Measurements from ENCODE around the gene ACOD1. TPM values are rescaled to one million over a fixed set of nuclear protein-coding genes. Genes with fewer than 3 reads are reported as not detected.
"Not testable (repeated sequence)": the region's sequence is repeated elsewhere in the genome, so short reads cannot be mapped to it uniquely, and the experiment has no call there.

Gene ACOD1
- total RNA-seq (2014; rRNA removed; shearing (Covaris generic)), result not detected in 2 replicates

- Histone ChIP-seq H3K4me1 (replicated peaks) (no peaks in the 10 kb centered on the region), H3K9me3 (replicated peaks) (no peaks in the 10 kb centered on the region), H3K27ac (no peak within 1 kb of the TSS), H3K27me3 (replicated peaks) (no peaks in the 10 kb centered on the region), H3K36me3 (no peaks in the 10 kb centered on the region), H3K4me3 (no peak within 1 kb of the TSS)
- DNase-seq (ENCODE audit: low read depth in 1 of 2, low spot score in 2 of 2), result no peak
Observed at GRCh38 chr13:76948149-76948548, at the start of gene ACOD1. Gene ACOD1 (plus strand): TSS chr13:76948511. CDS start chr13:76948559, 48 bp downstream.

GRCh38 chr13:76899066-76899465, 49.2 kb upstream of the ACOD1 start:
- DNase-seq (ENCODE audit: low read depth in 1 of 2, low spot score in 2 of 2); H3K9me3 ChIP-seq (replicated peaks); H3K27me3 ChIP-seq (replicated peaks); H3K4me3 ChIP-seq; H3K4me1 ChIP-seq (replicated peaks); H3K27ac ChIP-seq; H3K36me3 ChIP-seq: not testable (repeated sequence)

GRCh38 chr13:76903544-76904162, 44.7 kb upstream of the ACOD1 start:
- no peaks in the 10 kb centered on the region for H3K27me3 ChIP-seq (replicated peaks)
- peak; percentile 16 to 50 for DNase-seq (ENCODE audit: low read depth in 1 of 2, low spot score in 2 of 2)
- peaks cover 3% of the 10 kb centered on the region; the same call in 1 of the 2 replicates for H3K9me3 ChIP-seq (replicated peaks)
- no peaks in the 10 kb centered on the region for H3K36me3 ChIP-seq
- H3K27ac ChIP-seq, result no peak overlapping the region
- H3K4me1 ChIP-seq (replicated peaks), result no peaks in the 10 kb centered on the region
- no peak overlapping the region for H3K4me3 ChIP-seq

GRCh38 chr13:76904507-76904906, 43.8 kb upstream of the ACOD1 start:
- DNase-seq (ENCODE audit: low read depth in 1 of 2, low spot score in 2 of 2), result no peak

GRCh38 chr13:76912476-76912875, 35.8 kb upstream of the ACOD1 start:
- DNase-seq (ENCODE audit: low read depth in 1 of 2, low spot score in 2 of 2), result no peak
- Histone ChIP-seq H3K4me3 (no peak overlapping the region), H3K36me3 (no peaks in the 10 kb centered on the region), H3K27ac (no peak overlapping the region), H3K4me1 (replicated peaks) (no peaks in the 10 kb centered on the region), H3K27me3 (replicated peaks) (no peaks in the 10 kb centered on the region), H3K9me3 (replicated peaks) (no peaks in the 10 kb centered on the region)

More at GRCh38 chr13:76904507-76904906, 43.8 kb upstream of the ACOD1 start:
- no peaks in the 10 kb centered on the region for H3K27me3 ChIP-seq (replicated peaks)
- H3K27ac ChIP-seq, result no peak overlapping the region
- no peaks in the 10 kb centered on the region for H3K36me3 ChIP-seq
- no peaks in the 10 kb centered on the region for H3K4me1 ChIP-seq (replicated peaks)
- no peak overlapping the region for H3K4me3 ChIP-seq
- H3K9me3 ChIP-seq (replicated peaks), result peaks cover under 1% of the 10 kb centered on the region; the same call in 1 of the 2 replicates

GRCh38 chr13:76913898-76914297, 34.4 kb upstream of the ACOD1 start:
- H3K4me1 ChIP-seq (replicated peaks), result no peaks in the 10 kb centered on the region
- H3K4me3 ChIP-seq, result no peak overlapping the region
- no peak for DNase-seq (ENCODE audit: low read depth in 1 of 2, low spot score in 2 of 2)
- no peaks in the 10 kb centered on the region for H3K36me3 ChIP-seq
- no peaks in the 10 kb centered on the region for H3K9me3 ChIP-seq (replicated peaks)
- no peak overlapping the region for H3K27ac ChIP-seq
- H3K27me3 ChIP-seq (replicated peaks), result no peaks in the 10 kb centered on the region

GRCh38 chr13:76917095-76917494, 31.2 kb upstream of the ACOD1 start:
- no peaks in the 10 kb centered on the region for H3K4me1 ChIP-seq (replicated peaks)
- DNase-seq (ENCODE audit: low read depth in 1 of 2, low spot score in 2 of 2), result no peak
- no peaks in the 10 kb centered on the region for H3K36me3 ChIP-seq
- H3K9me3 ChIP-seq (replicated peaks), result no peaks in the 10 kb centered on the region
- H3K27ac ChIP-seq, result no peak overlapping the region
- no peaks in the 10 kb centered on the region for H3K27me3 ChIP-seq (replicated peaks)
- H3K4me3 ChIP-seq, result no peak overlapping the region

- H3K9me3 ChIP-seq (replicated peaks); H3K4me1 ChIP-seq (replicated peaks); H3K36me3 ChIP-seq; H3K4me3 ChIP-seq; DNase-seq (ENCODE audit: low read depth in 1 of 2, low spot score in 2 of 2); H3K27ac ChIP-seq; H3K27me3 ChIP-seq (replicated peaks): not testable (repeated sequence)
Observed at GRCh38 chr13:76917755-76918481, 30.4 kb upstream of the ACOD1 start.

GRCh38 chr13:76921516-76921915, 26.8 kb upstream of the ACOD1 start:
- no peak for DNase-seq (ENCODE audit: low read depth in 1 of 2, low spot score in 2 of 2)
- Histone ChIP-seq H3K4me1 (replicated peaks) (no peaks in the 10 kb centered on the region), H3K27me3 (replicated peaks) (no peaks in the 10 kb centered on the region), H3K4me3 (no peak overlapping the region), H3K9me3 (replicated peaks) (no peaks in the 10 kb centered on the region), H3K27ac (no peak overlapping the region), H3K36me3 (no peaks in the 10 kb centered on the region)

- Histone ChIP-seq H3K36me3 (no peaks in the 10 kb centered on the region), H3K27me3 (replicated peaks) (no peaks in the 10 kb centered on the region), H3K27ac (no peak overlapping the region), H3K9me3 (replicated peaks) (no peaks in the 10 kb centered on the region), H3K4me1 (replicated peaks) (no peaks in the 10 kb centered on the region), H3K4me3 (no peak overlapping the region)
- DNase-seq (ENCODE audit: low read depth in 1 of 2, low spot score in 2 of 2), result no peak
Observed at GRCh38 chr13:76925115-76925514, 23.2 kb upstream of the ACOD1 start.

- no peak overlapping the region for H3K4me3 ChIP-seq
- no peaks in the 10 kb centered on the region for H3K27me3 ChIP-seq (replicated peaks)
- H3K27ac ChIP-seq, result no peak overlapping the region
- no peak for DNase-seq (ENCODE audit: low read depth in 1 of 2, low spot score in 2 of 2)
- H3K9me3 ChIP-seq (replicated peaks), result no peaks in the 10 kb centered on the region
- H3K4me1 ChIP-seq (replicated peaks), result no peaks in the 10 kb centered on the region
- no peaks in the 10 kb centered on the region for H3K36me3 ChIP-seq
Observed at GRCh38 chr13:76927955-76928354, 20.4 kb upstream of the ACOD1 start.

GRCh38 chr13:76928456-76928855, 19.9 kb upstream of the ACOD1 start:
- no peak overlapping the region for H3K4me3 ChIP-seq
- no peaks in the 10 kb centered on the region for H3K27me3 ChIP-seq (replicated peaks)
- DNase-seq (ENCODE audit: low read depth in 1 of 2, low spot score in 2 of 2), result no peak
- no peaks in the 10 kb centered on the region for H3K36me3 ChIP-seq
- no peaks in the 10 kb centered on the region for H3K9me3 ChIP-seq (replicated peaks)
- H3K4me1 ChIP-seq (replicated peaks), result no peaks in the 10 kb centered on the region
- H3K27ac ChIP-seq, result no peak overlapping the region

GRCh38 chr13:76929320-76929719, 19.0 kb upstream of the ACOD1 start:
- Histone ChIP-seq H3K4me1 (replicated peaks) (no peaks in the 10 kb centered on the region), H3K27me3 (replicated peaks) (no peaks in the 10 kb centered on the region), H3K36me3 (no peaks in the 10 kb centered on the region), H3K9me3 (replicated peaks) (no peaks in the 10 kb centered on the region), H3K4me3 (no peak overlapping the region), H3K27ac (no peak overlapping the region)
- DNase-seq (ENCODE audit: low read depth in 1 of 2, low spot score in 2 of 2), result no peak

- Histone ChIP-seq H3K27me3 (replicated peaks) (no peaks in the 10 kb centered on the region), H3K4me1 (replicated peaks) (no peaks in the 10 kb centered on the region), H3K4me3 (no peak overlapping the region), H3K9me3 (replicated peaks) (no peaks in the 10 kb centered on the region), H3K36me3 (no peaks in the 10 kb centered on the region), H3K27ac (no peak overlapping the region)
- DNase-seq (ENCODE audit: low read depth in 1 of 2, low spot score in 2 of 2), result no peak
Observed at GRCh38 chr13:76929851-76930374, 18.4 kb upstream of the ACOD1 start.

Measured in SJSA1 (cell line).